Measurements from ENCODE around the gene CRTAC1. TPM values are rescaled to one million over a fixed set of nuclear protein-coding genes. Genes with fewer than 3 reads are reported as not detected.

The CRTAC1 gene
- total and polyA plus RNA-seq, 10 donors, result 0.17 to 0.74 (median 0.26) TPM; not detected in 5

DNA sequence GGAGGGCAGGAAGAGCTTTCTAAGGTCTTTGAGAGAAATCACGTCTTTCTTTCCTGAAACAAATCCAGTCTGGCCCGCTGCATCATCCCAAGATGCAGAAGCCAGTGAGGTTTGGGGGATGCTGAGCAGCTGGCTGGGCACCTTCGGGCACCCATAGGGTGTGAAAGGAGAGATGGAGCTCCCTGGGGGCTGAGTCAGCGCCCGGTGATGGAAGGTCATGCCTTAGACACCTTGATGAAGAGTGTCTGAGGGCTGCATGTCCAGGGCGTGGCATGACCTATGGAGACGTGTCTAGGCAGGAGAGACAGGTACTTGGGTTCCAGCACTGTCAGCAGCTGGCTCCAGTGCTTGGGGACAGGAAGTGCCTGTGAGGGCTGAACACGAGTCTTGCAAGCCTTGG lies 92.5 kb downstream of the CRTAC1 start:
- no peaks in the 10 kb centered on the region for H3K9me3 ChIP-seq
- peak; percentile 60 for DNase-seq
- H3K4me1 ChIP-seq, result no peaks in the 10 kb centered on the region
- no peaks in the 10 kb centered on the region for H3K36me3 ChIP-seq
- H3K4me3 ChIP-seq, result no peak overlapping the region
- intact Hi-C loops (cut with DNase I; ENCODE audit: low total_unique reads), result no loop called here
- peaks cover 0 to 68% (median 0%) of the 10 kb centered on the region in 7 donors for H3K27me3 ChIP-seq (replicated peaks in 1 of 7)
- WGBS, 5 donors, result 55 to 68% (median 67%) methylated on average over 7 to 8 of the region's 8 CpGs
- H3K27ac ChIP-seq, result no peak overlapping the region
- TF ChIP-seq POLR2AphosphoS5 (IDR thresholded peaks at IDR 0.05) (no peak), POLR2A (IDR thresholded peaks at IDR 0.05) (no peak)
- TF ChIP-seq, protein P1, sequence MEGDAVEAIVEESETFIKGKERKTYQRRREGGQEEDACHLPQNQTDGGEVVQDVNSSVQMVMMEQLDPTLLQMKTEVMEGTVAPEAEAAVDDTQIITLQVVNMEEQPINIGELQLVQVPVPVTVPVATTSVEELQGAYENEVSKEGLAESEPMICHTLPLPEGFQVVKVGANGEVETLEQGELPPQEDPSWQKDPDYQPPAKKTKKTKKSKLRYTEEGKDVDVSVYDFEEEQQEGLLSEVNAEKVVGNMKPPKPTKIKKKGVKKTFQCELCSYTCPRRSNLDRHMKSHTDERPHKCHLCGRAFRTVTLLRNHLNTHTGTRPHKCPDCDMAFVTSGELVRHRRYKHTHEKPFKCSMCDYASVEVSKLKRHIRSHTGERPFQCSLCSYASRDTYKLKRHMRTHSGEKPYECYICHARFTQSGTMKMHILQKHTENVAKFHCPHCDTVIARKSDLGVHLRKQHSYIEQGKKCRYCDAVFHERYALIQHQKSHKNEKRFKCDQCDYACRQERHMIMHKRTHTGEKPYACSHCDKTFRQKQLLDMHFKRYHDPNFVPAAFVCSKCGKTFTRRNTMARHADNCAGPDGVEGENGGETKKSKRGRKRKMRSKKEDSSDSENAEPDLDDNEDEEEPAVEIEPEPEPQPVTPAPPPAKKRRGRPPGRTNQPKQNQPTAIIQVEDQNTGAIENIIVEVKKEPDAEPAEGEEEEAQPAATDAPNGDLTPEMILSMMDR (IDR thresholded peaks at IDR 0.05 in 8 of 11, conservative IDR thresholded peaks at IDR 0.05 in 3 of 11), result no peak

DNA sequence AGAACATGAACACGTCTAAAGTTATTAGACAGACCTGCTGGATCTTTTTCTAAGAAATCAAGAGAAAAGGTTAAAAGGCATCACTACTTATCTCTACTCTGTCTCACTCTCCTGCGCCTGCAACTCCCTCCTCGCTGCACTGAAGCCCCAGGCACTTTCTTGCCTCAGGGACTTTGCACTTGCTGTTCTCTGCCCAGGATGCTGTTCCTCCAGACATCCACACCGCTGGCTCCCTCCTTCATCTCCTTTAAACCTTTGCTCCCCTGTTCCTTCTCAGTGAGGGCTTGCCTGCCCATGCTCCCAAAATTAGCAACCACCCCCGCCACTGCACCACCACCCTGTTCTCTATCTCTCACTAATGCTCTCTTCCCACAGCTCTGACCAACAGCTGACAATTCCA lies 93.4 kb downstream of the CRTAC1 start:
- DNase-seq, result peak; percentile 10
- peaks cover 0 to 71% (median 0%) of the 10 kb centered on the region in 7 donors for H3K27me3 ChIP-seq (replicated peaks in 1 of 7)
- intact Hi-C loops (cut with DNase I; ENCODE audit: low total_unique reads), result no loop called here
- no peak for TF ChIP-seq POLR2AphosphoS5 (IDR thresholded peaks at IDR 0.05)
- no peak for TF ChIP-seq POLR2A (IDR thresholded peaks at IDR 0.05)
- no peaks in the 10 kb centered on the region for H3K4me1 ChIP-seq
- no peak overlapping the region for H3K4me3 ChIP-seq
- 77 to 88% (median 81%) methylated on average over 5 of the region's 5 CpGs for WGBS, 5 donors
- H3K9me3 ChIP-seq, result no peaks in the 10 kb centered on the region
- H3K27ac ChIP-seq, result no peak overlapping the region
- no peaks in the 10 kb centered on the region for H3K36me3 ChIP-seq

DNA sequence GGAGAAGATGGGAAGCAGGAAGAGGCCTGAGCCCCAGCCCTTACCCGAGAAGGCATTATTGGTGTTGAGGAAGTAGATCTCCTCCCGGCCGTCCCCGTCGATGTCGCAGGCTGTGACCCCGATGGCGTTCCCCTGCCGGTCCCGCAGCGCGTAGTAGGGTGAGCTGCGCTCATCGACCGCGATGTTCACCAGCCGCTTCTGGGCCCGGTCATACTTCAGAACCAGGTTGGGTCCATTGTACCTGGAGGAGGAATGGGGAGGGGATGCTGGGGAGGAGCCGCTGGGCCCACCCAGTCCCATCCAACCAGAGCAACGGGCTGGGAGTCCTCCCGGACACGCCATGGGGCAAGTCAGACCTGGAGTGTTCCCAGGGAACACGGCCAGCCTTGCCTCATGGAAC lies 94.3 kb downstream of the CRTAC1 start:
- no peaks in the 10 kb centered on the region for H3K9me3 ChIP-seq
- H3K27me3 ChIP-seq (replicated peaks in 1 of 7), result peaks cover 0 to 70% (median 0%) of the 10 kb centered on the region in 7 donors
- intact Hi-C loops (cut with DNase I; ENCODE audit: low total_unique reads), result no loop called here
- H3K27ac ChIP-seq, result no peak overlapping the region
- H3K4me3 ChIP-seq, result no peak overlapping the region
- TF ChIP-seq POLR2A (IDR thresholded peaks at IDR 0.05), result no peak
- TF ChIP-seq, protein P1 (IDR thresholded peaks at IDR 0.05 in 8 of 11, conservative IDR thresholded peaks at IDR 0.05 in 3 of 11), result no peak
- TF ChIP-seq POLR2AphosphoS5 (IDR thresholded peaks at IDR 0.05), result no peak
- no peaks in the 10 kb centered on the region for H3K4me1 ChIP-seq
- DNase-seq, result peak; percentile 49
- H3K36me3 ChIP-seq, result no peaks in the 10 kb centered on the region
- WGBS, 5 donors, result 84 to 96% (median 90%) methylated on average over 19 to 23 of the region's 23 CpGs

DNA sequence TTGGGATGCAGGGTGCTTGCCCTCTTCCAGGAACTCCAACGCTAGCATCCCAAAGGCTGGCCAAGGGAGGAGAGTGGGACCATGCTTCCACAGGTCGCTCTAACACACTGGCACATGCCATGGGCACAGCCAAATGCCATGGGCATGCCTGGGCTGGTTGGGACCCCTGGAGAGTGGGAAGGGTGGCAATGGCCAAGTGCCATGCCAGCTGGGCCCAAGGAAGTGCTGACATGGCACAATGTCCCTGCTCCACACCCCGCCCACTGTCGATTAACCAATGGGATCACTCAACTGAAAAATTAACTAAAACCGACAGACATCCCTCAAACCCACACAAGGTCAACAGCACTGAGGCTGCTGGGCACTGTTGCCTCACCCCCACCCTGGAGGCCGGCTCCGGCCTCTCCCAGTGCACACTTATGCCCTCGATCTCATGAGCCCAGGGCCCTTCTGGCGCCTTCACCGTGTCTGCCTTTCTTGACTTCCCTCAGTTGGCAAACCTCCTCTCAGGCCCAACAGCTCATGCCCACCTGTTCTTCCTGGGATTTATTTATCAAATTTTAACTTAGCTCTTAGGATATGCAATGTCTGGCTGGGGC lies 97.4 kb downstream of the CRTAC1 start:
- 84 to 90% (median 90%) methylated on average over 9 to 10 of the region's 10 CpGs for WGBS, 5 donors
- Histone ChIP-seq H3K27me3 (replicated peaks in 1 of 7) (peaks cover 0 to 68% (median 3%) of the 10 kb centered on the region in 7 donors), H3K27ac (no peak overlapping the region), H3K4me3 (no peak overlapping the region), H3K4me1 (no peaks in the 10 kb centered on the region), H3K36me3 (no peaks in the 10 kb centered on the region), H3K9me3 (no peaks in the 10 kb centered on the region)
- peak; percentile 63 for DNase-seq
- TF ChIP-seq POLR2AphosphoS5 (IDR thresholded peaks at IDR 0.05), result no peak
- TF ChIP-seq, protein P1 (IDR thresholded peaks at IDR 0.05 in 8 of 11, conservative IDR thresholded peaks at IDR 0.05 in 3 of 11), result no peak
- TF ChIP-seq POLR2A (IDR thresholded peaks at IDR 0.05), result no peak
- intact Hi-C loops (cut with DNase I; ENCODE audit: low total_unique reads), result no loop called here

Data from spleen (tissue), 11 donors.